Panc1 (cell line): ENCODE data around the gene ANKLE1.

Experiments used
- TCF7L2 ChIP-seq: IDR thresholded peaks from 2 replicates; pipeline ENCODE4 v1.6.1; 2011; ENCODE audit warnings: mild to moderate bottlenecking, low read depth, low read length, inconsistent platforms
- TF ChIP-seq, protein P1 (sequence below): fragments of 450-650 bp; IDR thresholded peaks from 2 replicates; pipeline ENCODE4 v1.5.1; 2017; ENCODE audit warnings: mild to moderate bottlenecking
- TF ChIP-seq, protein P2 (sequence below), 2 experiments: IDR thresholded peaks; 2 replicates each; pipeline ENCODE4 v1.6.1; 2011 to 2012; ENCODE audit warnings: low read depth in 2 of 2, control low read depth in 1 of 2, low read length in 1 of 2, mild to moderate bottlenecking in 1 of 2, moderate library complexity in 1 of 2; ENCODE audit not compliant: insufficient read depth in 1 of 2

DNA sequence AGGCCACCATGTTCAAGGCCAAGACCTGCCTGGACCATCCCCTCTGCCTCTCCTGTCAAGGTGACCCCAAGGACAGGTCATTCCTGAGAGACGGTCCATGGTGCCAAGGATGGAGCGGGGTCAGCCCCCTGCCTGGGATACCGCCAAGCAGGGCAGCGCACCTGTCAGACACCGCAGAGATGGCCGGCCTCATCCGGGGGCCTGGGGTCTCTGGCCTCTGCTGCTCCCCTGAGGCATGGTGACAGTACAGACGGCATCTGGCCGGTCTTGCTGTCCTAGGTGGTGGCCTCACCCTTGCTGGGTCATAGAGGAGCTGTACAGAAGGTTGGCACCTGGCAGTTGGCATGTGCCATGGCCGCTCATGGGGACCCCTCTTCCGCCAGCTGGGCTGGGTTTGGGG is 38.7 kb downstream of the ANKLE1 start:
- TF ChIP-seq, protein P1, sequence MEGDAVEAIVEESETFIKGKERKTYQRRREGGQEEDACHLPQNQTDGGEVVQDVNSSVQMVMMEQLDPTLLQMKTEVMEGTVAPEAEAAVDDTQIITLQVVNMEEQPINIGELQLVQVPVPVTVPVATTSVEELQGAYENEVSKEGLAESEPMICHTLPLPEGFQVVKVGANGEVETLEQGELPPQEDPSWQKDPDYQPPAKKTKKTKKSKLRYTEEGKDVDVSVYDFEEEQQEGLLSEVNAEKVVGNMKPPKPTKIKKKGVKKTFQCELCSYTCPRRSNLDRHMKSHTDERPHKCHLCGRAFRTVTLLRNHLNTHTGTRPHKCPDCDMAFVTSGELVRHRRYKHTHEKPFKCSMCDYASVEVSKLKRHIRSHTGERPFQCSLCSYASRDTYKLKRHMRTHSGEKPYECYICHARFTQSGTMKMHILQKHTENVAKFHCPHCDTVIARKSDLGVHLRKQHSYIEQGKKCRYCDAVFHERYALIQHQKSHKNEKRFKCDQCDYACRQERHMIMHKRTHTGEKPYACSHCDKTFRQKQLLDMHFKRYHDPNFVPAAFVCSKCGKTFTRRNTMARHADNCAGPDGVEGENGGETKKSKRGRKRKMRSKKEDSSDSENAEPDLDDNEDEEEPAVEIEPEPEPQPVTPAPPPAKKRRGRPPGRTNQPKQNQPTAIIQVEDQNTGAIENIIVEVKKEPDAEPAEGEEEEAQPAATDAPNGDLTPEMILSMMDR, result no peak
- TF ChIP-seq, protein P2, sequence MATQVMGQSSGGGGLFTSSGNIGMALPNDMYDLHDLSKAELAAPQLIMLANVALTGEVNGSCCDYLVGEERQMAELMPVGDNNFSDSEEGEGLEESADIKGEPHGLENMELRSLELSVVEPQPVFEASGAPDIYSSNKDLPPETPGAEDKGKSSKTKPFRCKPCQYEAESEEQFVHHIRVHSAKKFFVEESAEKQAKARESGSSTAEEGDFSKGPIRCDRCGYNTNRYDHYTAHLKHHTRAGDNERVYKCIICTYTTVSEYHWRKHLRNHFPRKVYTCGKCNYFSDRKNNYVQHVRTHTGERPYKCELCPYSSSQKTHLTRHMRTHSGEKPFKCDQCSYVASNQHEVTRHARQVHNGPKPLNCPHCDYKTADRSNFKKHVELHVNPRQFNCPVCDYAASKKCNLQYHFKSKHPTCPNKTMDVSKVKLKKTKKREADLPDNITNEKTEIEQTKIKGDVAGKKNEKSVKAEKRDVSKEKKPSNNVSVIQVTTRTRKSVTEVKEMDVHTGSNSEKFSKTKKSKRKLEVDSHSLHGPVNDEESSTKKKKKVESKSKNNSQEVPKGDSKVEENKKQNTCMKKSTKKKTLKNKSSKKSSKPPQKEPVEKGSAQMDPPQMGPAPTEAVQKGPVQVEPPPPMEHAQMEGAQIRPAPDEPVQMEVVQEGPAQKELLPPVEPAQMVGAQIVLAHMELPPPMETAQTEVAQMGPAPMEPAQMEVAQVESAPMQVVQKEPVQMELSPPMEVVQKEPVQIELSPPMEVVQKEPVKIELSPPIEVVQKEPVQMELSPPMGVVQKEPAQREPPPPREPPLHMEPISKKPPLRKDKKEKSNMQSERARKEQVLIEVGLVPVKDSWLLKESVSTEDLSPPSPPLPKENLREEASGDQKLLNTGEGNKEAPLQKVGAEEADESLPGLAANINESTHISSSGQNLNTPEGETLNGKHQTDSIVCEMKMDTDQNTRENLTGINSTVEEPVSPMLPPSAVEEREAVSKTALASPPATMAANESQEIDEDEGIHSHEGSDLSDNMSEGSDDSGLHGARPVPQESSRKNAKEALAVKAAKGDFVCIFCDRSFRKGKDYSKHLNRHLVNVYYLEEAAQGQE (IDR thresholded peaks at IDR 0.05; ENCODE audit: insufficient read depth in 1 of 2, low read depth in 2 of 2, low read length in 1 of 2), result no peak
- no peak for TF ChIP-seq TCF7L2
